CD4-positive, alpha-beta T cell (primary cell): ENCODE data around the gene PDE9A. TPM values are rescaled to one million over a fixed set of nuclear protein-coding genes. Genes with fewer than 3 reads are reported as not detected.
A peak's percentile ranks its signal among the peaks of the same experiment; 100 is the strongest.

ENCODE experiments used
- ATAC-seq: fragments of 200-7000 bp; cut with Tn5 transposase; one replicate; pipeline ENCODE4 v1.10.0; 2022; ENCODE audit warnings: mild to moderate bottlenecking; ENCODE audit not compliant: poor library complexity
- CTCF ChIA-PET: fragments of 350-600 bp; sonication (Branson Sonifier 250); formaldehyde crosslinking; loops from one replicate; lab custom pipeline; 2021; ENCODE audit warnings: antibody characterized with exemption, inconsistent platforms; lab: Charles Lee
- POLR2A ChIA-PET: fragments of 350-600 bp; sonication (Branson Sonifier 250); formaldehyde crosslinking; loops from one replicate; lab custom pipeline; 2021; ENCODE audit warnings: antibody characterized with exemption, inconsistent platforms; lab: Charles Lee
- DNase-seq, 14 experiments: peaks; one replicate each; pipeline ENCODE4 v3.0.0-alpha.2; 2013 to 2020; ENCODE audit warnings: mixed read lengths in 2 of 14
- H3K27ac ChIP-seq, 2 donors: one replicate each; pipeline versions ENCODE4 v1.5.1 to v1.7.0; 2013; ENCODE audit warnings: low read length in 2 of 2, low read depth in 1 of 2, mild to moderate bottlenecking in 1 of 2
- H3K27me3 ChIP-seq, 2 experiments: 1 replicate in 1 of 2; 2 replicates in 1 of 2; pipeline versions ENCODE4 v1.6.1 to v1.7.0; 2013; ENCODE audit warnings: low read length in 2 of 2, control low read depth in 1 of 2, mild to moderate bottlenecking in 1 of 2, moderate library complexity in 1 of 2; ENCODE audit not compliant: insufficient read depth in 2 of 2, control insufficient read depth in 1 of 2
- H3K36me3 ChIP-seq: one replicate; pipeline ENCODE4 v1.6.1; 2013; ENCODE audit warnings: low read length, control low read depth; ENCODE audit not compliant: insufficient read depth
- H3K4me1 ChIP-seq: one replicate; pipeline ENCODE4 v1.6.1; 2013; ENCODE audit warnings: low read length, control low read depth; ENCODE audit not compliant: insufficient read depth
- H3K4me3 ChIP-seq: one replicate; pipeline ENCODE4 v1.5.1; 2013; ENCODE audit warnings: mild to moderate bottlenecking, low read length, moderate library complexity
- H3K9me3 ChIP-seq, 2 experiments: 1 replicate in 1 of 2; 2 replicates in 1 of 2; pipeline versions ENCODE4 v1.6.1 to v1.7.0; 2013; ENCODE audit warnings: low read length in 2 of 2, mild to moderate bottlenecking in 2 of 2, control low read depth in 1 of 2, moderate library complexity in 1 of 2; ENCODE audit not compliant: control insufficient read depth in 1 of 2, insufficient read depth in 1 of 2
- H3K27ac Mint-ChIP-seq: one replicate; pipeline ENCODE4 v1.8.0; 2020; ENCODE audit warnings: mixed read lengths
- H3K27me3 Mint-ChIP-seq: one replicate; pipeline ENCODE4 v1.8.0; 2021; ENCODE audit warnings: mixed read lengths
- H3K36me3 Mint-ChIP-seq: one replicate; pipeline ENCODE4 v1.8.0; 2021; ENCODE audit warnings: low read depth, mixed read lengths
- H3K4me1 Mint-ChIP-seq: one replicate; pipeline ENCODE4 v1.8.0; 2021; ENCODE audit warnings: low read depth, mixed read lengths
- H3K4me3 Mint-ChIP-seq: one replicate; pipeline ENCODE4 v1.8.0; 2020; ENCODE audit warnings: mild to moderate bottlenecking, mixed read lengths
- H3K9me3 Mint-ChIP-seq: one replicate; pipeline ENCODE4 v1.8.0; 2020; ENCODE audit warnings: mixed read lengths
- CTCF ChIP-seq: fragments of 200-600 bp; IDR thresholded peaks from one replicate; pipeline ENCODE4 v1.8.0; 2022; ENCODE audit warnings: antibody characterized with exemption, mild to moderate bottlenecking
- intact Hi-C, 2 experiments: fragments of 100-400 bp; cut with DNase I in 1 of 2; cut with micrococcal nuclease in 1 of 2; formaldehyde crosslinking; loops; one replicate each; pipeline versions ENCODE4 v1.15.1 to v1.9.0; 2023 to 2025; cut with DNase I, micrococcal nuclease
- total RNA-seq, 174 experiments: library from RNA in 2 of 174; stranded (reverse) in 2 of 174; gene quantifications; one replicate each; pipeline ENCODE4 v1.2.3 and lab custom pipeline; 2021 to 2026

The PDE9A gene
- total RNA-seq, 2 experiments from 2014 or later: 12.6 to 13.2 TPM

- Histone ChIP-seq H3K27ac (no peak overlapping the region), H3K9me3 (peaks cover 0 to 6% of the 10 kb centered on the region in 2 experiments), H3K4me1 (peaks cover 5% of the 10 kb centered on the region), H3K27me3 (no peaks in the 10 kb centered on the region), H3K4me3 (no peak overlapping the region), H3K36me3 (no peaks in the 10 kb centered on the region)
- no peaks in the 10 kb centered on the region for H3K9me3 Mint-ChIP-seq
- no peak for TF ChIP-seq CTCF
- ATAC-seq (peak; percentile 74), DNase-seq (peak in 1 of 14 experiments; percentile 14)
- H3K27me3 Mint-ChIP-seq: no peaks in the 10 kb centered on the region
- H3K36me3 Mint-ChIP-seq: no peaks in the 10 kb centered on the region
- ChIA-PET CTCF (no interaction called here), POLR2A (interaction anchor here (1.1 kb wide), 1 partner anchor 68 kb away, joined by 4 read pairs; no protein-coding TSS in a partner anchor)
- no peak overlapping the region for H3K4me3 Mint-ChIP-seq
- peaks cover 3% of the 10 kb centered on the region for H3K4me1 Mint-ChIP-seq
- H3K27ac Mint-ChIP-seq: no peak overlapping the region
- intact Hi-C loops: no loop called here
Measured at GRCh38 chr21:42670884-42671283, 17.5 kb downstream of the PDE9A start.

- peaks cover 3% of the 10 kb centered on the region for H3K4me1 Mint-ChIP-seq
- Histone ChIP-seq H3K27ac (no peak overlapping the region), H3K36me3 (no peaks in the 10 kb centered on the region), H3K4me3 (no peak overlapping the region), H3K9me3 (no peaks in the 10 kb centered on the region), H3K4me1 (peaks cover 5% of the 10 kb centered on the region), H3K27me3 (no peaks in the 10 kb centered on the region)
- H3K27ac Mint-ChIP-seq: no peak overlapping the region
- no peak for TF ChIP-seq CTCF
- no peak for DNase-seq
- intact Hi-C loops: no loop called here
- CTCF ChIA-PET: interaction anchor here (0.6 kb wide), 1 partner anchor 79 kb away, joined by 3 read pairs; no protein-coding TSS in a partner anchor
- POLR2A ChIA-PET: no interaction called here
- H3K9me3 Mint-ChIP-seq: no peaks in the 10 kb centered on the region
- H3K27me3 Mint-ChIP-seq: no peaks in the 10 kb centered on the region
- no peaks in the 10 kb centered on the region for H3K36me3 Mint-ChIP-seq
- no peak overlapping the region for H3K4me3 Mint-ChIP-seq
- no peak for ATAC-seq
Measured at GRCh38 chr21:42671778-42672593, 18.6 kb downstream of the PDE9A start.

GRCh38 chr21:42672699-42673458 is 19.5 kb downstream of the PDE9A start:
- no peak overlapping the region for H3K27ac Mint-ChIP-seq
- TF ChIP-seq CTCF: no peak

More at GRCh38 chr21:42672699-42673458, 19.5 kb downstream of the PDE9A start:
- H3K9me3 Mint-ChIP-seq: no peaks in the 10 kb centered on the region
- intact Hi-C loops: no loop called here
- no peaks in the 10 kb centered on the region for H3K27me3 Mint-ChIP-seq
- no peaks in the 10 kb centered on the region for H3K36me3 Mint-ChIP-seq
- Histone ChIP-seq H3K27ac (no peak overlapping the region), H3K27me3 (no peaks in the 10 kb centered on the region), H3K36me3 (no peaks in the 10 kb centered on the region), H3K4me1 (peaks cover 9% of the 10 kb centered on the region), H3K4me3 (no peak overlapping the region), H3K9me3 (no peaks in the 10 kb centered on the region)
- no peak overlapping the region for H3K4me3 Mint-ChIP-seq
- no peak for DNase-seq
- peaks cover 6% of the 10 kb centered on the region for H3K4me1 Mint-ChIP-seq
- ATAC-seq: no peak
- ChIA-PET POLR2A (no interaction called here), CTCF (no interaction called here)
